ENCODE measurements around the gene ZBTB1. TPM values are rescaled to one million over a fixed set of nuclear protein-coding genes. Genes with fewer than 3 reads are reported as not detected.

Gene ZBTB1
- total RNA-seq, 1 donor, result 198 TPM

- Histone ChIP-seq H3K4me3 (ENCODE audit: low read length) (no peak overlapping the region), H3K27me3 (ENCODE audit: insufficient read depth, low read length) (no peaks in the 10 kb centered on the region), H3K4me1 (ENCODE audit: insufficient read depth, low read length) (no peaks in the 10 kb centered on the region), H3K9me3 (ENCODE audit: low read depth, low read length) (no peaks in the 10 kb centered on the region)
Measured at GRCh38 chr14:64475585-64476273, 28.8 kb upstream of the ZBTB1 start.

GRCh38 chr14:64476438-64476837, 28.1 kb upstream of the ZBTB1 start:
- H3K9me3 ChIP-seq (ENCODE audit: low read depth, low read length), result no peaks in the 10 kb centered on the region
- no peak overlapping the region for H3K4me3 ChIP-seq (ENCODE audit: low read length)
- H3K4me1 ChIP-seq (ENCODE audit: insufficient read depth, low read length), result no peaks in the 10 kb centered on the region
- no peaks in the 10 kb centered on the region for H3K27me3 ChIP-seq (ENCODE audit: insufficient read depth, low read length)

GRCh38 chr14:64478634-64479250, 25.8 kb upstream of the ZBTB1 start:
- H3K9me3 ChIP-seq (ENCODE audit: low read depth, low read length), result no peaks in the 10 kb centered on the region
- no peaks in the 10 kb centered on the region for H3K27me3 ChIP-seq (ENCODE audit: insufficient read depth, low read length)
- no peak overlapping the region for H3K4me3 ChIP-seq (ENCODE audit: low read length)
- H3K4me1 ChIP-seq (ENCODE audit: insufficient read depth, low read length), result no peaks in the 10 kb centered on the region

- Histone ChIP-seq H3K9me3 (ENCODE audit: low read depth, low read length) (no peaks in the 10 kb centered on the region), H3K27me3 (ENCODE audit: insufficient read depth, low read length) (no peaks in the 10 kb centered on the region), H3K4me3 (ENCODE audit: low read length) (no peak overlapping the region), H3K4me1 (ENCODE audit: insufficient read depth, low read length) (peaks cover 3% of the 10 kb centered on the region)
Measured at GRCh38 chr14:64488590-64489099, 15.9 kb upstream of the ZBTB1 start.

- H3K27me3 ChIP-seq (ENCODE audit: insufficient read depth, low read length), result no peaks in the 10 kb centered on the region
- no peaks in the 10 kb centered on the region for H3K9me3 ChIP-seq (ENCODE audit: low read depth, low read length)
Measured at GRCh38 chr14:64491637-64492036, 12.9 kb upstream of the ZBTB1 start.

GRCh38 chr14:64493455-64493854, 11.1 kb upstream of the ZBTB1 start:
- H3K27me3 ChIP-seq (ENCODE audit: insufficient read depth, low read length), result no peaks in the 10 kb centered on the region
- H3K4me1 ChIP-seq (ENCODE audit: insufficient read depth, low read length), result peaks cover 3% of the 10 kb centered on the region
- no peak overlapping the region for H3K4me3 ChIP-seq (ENCODE audit: low read length)
- no peaks in the 10 kb centered on the region for H3K9me3 ChIP-seq (ENCODE audit: low read depth, low read length)

More at GRCh38 chr14:64491637-64492036, 12.9 kb upstream of the ZBTB1 start:
- Histone ChIP-seq H3K4me3 (ENCODE audit: low read length) (no peak overlapping the region), H3K4me1 (ENCODE audit: insufficient read depth, low read length) (peaks cover 3% of the 10 kb centered on the region)

- H3K4me1 ChIP-seq (ENCODE audit: insufficient read depth, low read length), result peaks cover 13% of the 10 kb centered on the region
- H3K27me3 ChIP-seq (ENCODE audit: insufficient read depth, low read length), result no peaks in the 10 kb centered on the region
- no peak overlapping the region for H3K4me3 ChIP-seq (ENCODE audit: low read length)
- no peaks in the 10 kb centered on the region for H3K9me3 ChIP-seq (ENCODE audit: low read depth, low read length)
Measured at GRCh38 chr14:64495252-64495651, 9.3 kb upstream of the ZBTB1 start.

- Histone ChIP-seq H3K4me3 (ENCODE audit: low read length) (no peak overlapping the region), H3K4me1 (ENCODE audit: insufficient read depth, low read length) (peaks cover 24% of the 10 kb centered on the region), H3K27me3 (ENCODE audit: insufficient read depth, low read length) (no peaks in the 10 kb centered on the region), H3K9me3 (ENCODE audit: low read depth, low read length) (no peaks in the 10 kb centered on the region)
Measured at GRCh38 chr14:64496764-64497163, 7.8 kb upstream of the ZBTB1 start.

GRCh38 chr14:64500088-64500487, 4.5 kb upstream of the ZBTB1 start:
- Histone ChIP-seq H3K9me3 (ENCODE audit: low read depth, low read length) (no peaks in the 10 kb centered on the region), H3K4me1 (ENCODE audit: insufficient read depth, low read length) (peaks cover 37% of the 10 kb centered on the region), H3K27me3 (ENCODE audit: insufficient read depth, low read length) (no peaks in the 10 kb centered on the region), H3K4me3 (ENCODE audit: low read length) (no peak overlapping the region)

GRCh38 chr14:64501411-64502171, 3.0 kb upstream of the ZBTB1 start:
- peaks cover 49% of the 10 kb centered on the region for H3K4me1 ChIP-seq (ENCODE audit: insufficient read depth, low read length)
- no peaks in the 10 kb centered on the region for H3K27me3 ChIP-seq (ENCODE audit: insufficient read depth, low read length)
- H3K4me3 ChIP-seq (ENCODE audit: low read length), result peak overlapping the region; percentile 86
- no peaks in the 10 kb centered on the region for H3K9me3 ChIP-seq (ENCODE audit: low read depth, low read length)

- H3K4me1 ChIP-seq (ENCODE audit: insufficient read depth, low read length), result peaks cover 56% of the 10 kb centered on the region
Measured at GRCh38 chr14:64502456-64502855, 2.1 kb upstream of the ZBTB1 start.

GRCh38 chr14:64502887-64503433, 1.6 kb upstream of the ZBTB1 start:
- peak overlapping the region; percentile 86 for H3K4me3 ChIP-seq (ENCODE audit: low read length)
- no peaks in the 10 kb centered on the region for H3K9me3 ChIP-seq (ENCODE audit: low read depth, low read length)
- H3K27me3 ChIP-seq (ENCODE audit: insufficient read depth, low read length), result no peaks in the 10 kb centered on the region
- peaks cover 61% of the 10 kb centered on the region for H3K4me1 ChIP-seq (ENCODE audit: insufficient read depth, low read length)

More at GRCh38 chr14:64502456-64502855, 2.1 kb upstream of the ZBTB1 start:
- no peaks in the 10 kb centered on the region for H3K9me3 ChIP-seq (ENCODE audit: low read depth, low read length)
- H3K27me3 ChIP-seq (ENCODE audit: insufficient read depth, low read length), result no peaks in the 10 kb centered on the region
- H3K4me3 ChIP-seq (ENCODE audit: low read length), result peak overlapping the region; percentile 86

- Histone ChIP-seq H3K27me3 (ENCODE audit: insufficient read depth, low read length) (no peaks in the 10 kb centered on the region), H3K4me3 (ENCODE audit: low read length) (peak within 1 kb of the TSS; percentile 86), H3K4me1 (ENCODE audit: insufficient read depth, low read length) (peaks cover 67% of the 10 kb centered on the region)
Measured at GRCh38 chr14:64503434-64504309, 898 bp upstream of the ZBTB1 start, which contains the start of gene ZBTB25. Gene ZBTB25 (minus strand): TSS chr14:64503838. CDS start chr14:64490533, 13,305 bp downstream.

More at GRCh38 chr14:64503434-64504309, 898 bp upstream of the ZBTB1 start, which contains the start of gene ZBTB25:
- no peaks in the 10 kb centered on the region for H3K9me3 ChIP-seq (ENCODE audit: low read depth, low read length)

Measured in mononuclear cell (primary cell).